H1 (cell line): ENCODE measurements around the gene CDYL2.

Source experiments
- BRCA1 ChIP-seq: IDR thresholded peaks from 2 replicates; pipeline ENCODE4 v1.6.1; 2012; ENCODE audit warnings: low read depth, low read length, improper control_type of control experiment
- NANOG ChIP-seq: IDR thresholded peaks from 2 replicates; pipeline ENCODE4 v1.6.1; 2011; ENCODE audit warnings: low read length, low read depth, mild to moderate bottlenecking, inconsistent platforms; ENCODE audit not compliant: insufficient read depth, poor library complexity, severe bottlenecking
- YY1 ChIP-seq: IDR thresholded peaks from 2 replicates; pipeline ENCODE4 v1.6.1; 2011; ENCODE audit warnings: low read depth, mild to moderate bottlenecking, low read length
- TF ChIP-seq, protein P1 (sequence below), 3 experiments: IDR thresholded peaks; 1 replicate in 2 of 3; 2 replicates in 1 of 3; pipeline versions ENCODE4 v1.5.1 to v1.6.1; 2011; ENCODE audit warnings: low read length in 3 of 3, mild to moderate bottlenecking in 3 of 3, inconsistent platforms in 2 of 3, low read depth in 1 of 3, moderate library complexity in 1 of 3; ENCODE audit not compliant: insufficient read depth in 1 of 3; ENCODE audit errors: control extremely low read depth in 1 of 3

DNA sequence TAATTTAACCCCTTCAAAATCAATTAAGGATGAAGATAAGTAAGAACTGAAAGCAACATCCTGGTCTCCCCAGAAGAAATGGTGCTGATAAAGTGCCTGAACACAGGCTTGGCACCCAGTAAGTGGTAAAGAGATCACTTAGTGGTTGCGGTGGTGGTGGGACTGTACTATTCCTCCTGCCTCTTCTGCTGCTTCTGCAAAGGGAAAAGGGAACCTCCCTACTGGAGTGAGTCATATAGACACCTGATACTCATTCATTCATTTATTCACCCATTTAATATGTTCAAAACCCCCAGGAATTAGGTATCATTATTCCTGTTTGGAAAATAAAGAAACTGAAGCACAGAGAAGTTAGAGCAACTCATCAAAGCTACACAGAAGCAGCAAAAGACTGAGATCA, 60.6 kb downstream of the CDYL2 start:
- TF ChIP-seq BRCA1 (no peak), YY1 (no peak), NANOG (no peak)
- TF ChIP-seq, protein P1, sequence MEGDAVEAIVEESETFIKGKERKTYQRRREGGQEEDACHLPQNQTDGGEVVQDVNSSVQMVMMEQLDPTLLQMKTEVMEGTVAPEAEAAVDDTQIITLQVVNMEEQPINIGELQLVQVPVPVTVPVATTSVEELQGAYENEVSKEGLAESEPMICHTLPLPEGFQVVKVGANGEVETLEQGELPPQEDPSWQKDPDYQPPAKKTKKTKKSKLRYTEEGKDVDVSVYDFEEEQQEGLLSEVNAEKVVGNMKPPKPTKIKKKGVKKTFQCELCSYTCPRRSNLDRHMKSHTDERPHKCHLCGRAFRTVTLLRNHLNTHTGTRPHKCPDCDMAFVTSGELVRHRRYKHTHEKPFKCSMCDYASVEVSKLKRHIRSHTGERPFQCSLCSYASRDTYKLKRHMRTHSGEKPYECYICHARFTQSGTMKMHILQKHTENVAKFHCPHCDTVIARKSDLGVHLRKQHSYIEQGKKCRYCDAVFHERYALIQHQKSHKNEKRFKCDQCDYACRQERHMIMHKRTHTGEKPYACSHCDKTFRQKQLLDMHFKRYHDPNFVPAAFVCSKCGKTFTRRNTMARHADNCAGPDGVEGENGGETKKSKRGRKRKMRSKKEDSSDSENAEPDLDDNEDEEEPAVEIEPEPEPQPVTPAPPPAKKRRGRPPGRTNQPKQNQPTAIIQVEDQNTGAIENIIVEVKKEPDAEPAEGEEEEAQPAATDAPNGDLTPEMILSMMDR (IDR thresholded peaks at IDR 0.05; ENCODE audit: control extremely low read depth in 1 of 3, insufficient read depth in 1 of 3, low read depth in 1 of 3, low read length in 3 of 3), result no peak
